Adrenal gland (tissue), 5 donors: ENCODE results near the gene DIP2C.

Source experiments
- POLR2A ChIP-seq, 2 donors: fragments of 450-650 bp; IDR thresholded peaks; one replicate each; pipeline ENCODE4 v1.6.1; 2017; ENCODE audit warnings: antibody characterized with exemption in 2 of 2, mild to moderate bottlenecking in 2 of 2, moderate library complexity in 1 of 2
- TF ChIP-seq, protein P1 (sequence below), 6 experiments: fragments of 450-650 bp in 4 of 6; fragments of 200-600 bp in 2 of 6; sonication (generic) in 1 of 6; IDR thresholded peaks; 1 replicate in 5 of 6; 2 replicates in 1 of 6; pipeline versions ENCODE4 v1.5.1 to v1.8.0; 2016 to 2021; ENCODE audit warnings: antibody characterized with exemption in 6 of 6, mild to moderate bottlenecking in 2 of 6, moderate library complexity in 1 of 6
- donor health status: DM: no; HTN: no; CAD: no.

DNA sequence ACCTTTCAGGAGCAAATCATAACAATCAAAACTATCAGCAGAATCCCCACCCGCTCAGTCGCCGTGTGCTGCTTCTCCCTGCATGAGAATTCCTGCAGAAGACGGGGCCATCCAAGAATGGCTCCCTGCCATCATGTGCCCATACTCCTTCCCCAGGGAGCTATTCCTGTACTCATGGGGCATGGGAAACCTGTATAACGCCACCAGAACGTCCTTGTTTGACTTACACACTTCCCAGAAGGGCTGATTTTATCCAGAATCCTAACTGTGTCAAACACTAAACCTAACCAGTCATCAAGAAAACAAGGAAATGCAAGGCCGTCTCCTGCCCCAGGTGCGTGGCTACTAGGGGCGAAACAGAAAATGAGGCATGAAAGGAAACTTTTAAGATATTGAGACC lies 16.0 kb downstream of the DIP2C start:
- no peak for TF ChIP-seq POLR2A (IDR thresholded peaks at IDR 0.05)
- TF ChIP-seq, protein P1, sequence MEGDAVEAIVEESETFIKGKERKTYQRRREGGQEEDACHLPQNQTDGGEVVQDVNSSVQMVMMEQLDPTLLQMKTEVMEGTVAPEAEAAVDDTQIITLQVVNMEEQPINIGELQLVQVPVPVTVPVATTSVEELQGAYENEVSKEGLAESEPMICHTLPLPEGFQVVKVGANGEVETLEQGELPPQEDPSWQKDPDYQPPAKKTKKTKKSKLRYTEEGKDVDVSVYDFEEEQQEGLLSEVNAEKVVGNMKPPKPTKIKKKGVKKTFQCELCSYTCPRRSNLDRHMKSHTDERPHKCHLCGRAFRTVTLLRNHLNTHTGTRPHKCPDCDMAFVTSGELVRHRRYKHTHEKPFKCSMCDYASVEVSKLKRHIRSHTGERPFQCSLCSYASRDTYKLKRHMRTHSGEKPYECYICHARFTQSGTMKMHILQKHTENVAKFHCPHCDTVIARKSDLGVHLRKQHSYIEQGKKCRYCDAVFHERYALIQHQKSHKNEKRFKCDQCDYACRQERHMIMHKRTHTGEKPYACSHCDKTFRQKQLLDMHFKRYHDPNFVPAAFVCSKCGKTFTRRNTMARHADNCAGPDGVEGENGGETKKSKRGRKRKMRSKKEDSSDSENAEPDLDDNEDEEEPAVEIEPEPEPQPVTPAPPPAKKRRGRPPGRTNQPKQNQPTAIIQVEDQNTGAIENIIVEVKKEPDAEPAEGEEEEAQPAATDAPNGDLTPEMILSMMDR (IDR thresholded peaks at IDR 0.05) = no peak
